Measurements from ENCODE around the gene IGFL2.
"Not testable (repeated sequence)": the region's sequence is repeated elsewhere in the genome, so short reads cannot be mapped to it uniquely, and the experiment has no call there.

IGFL2 gene

DNA sequence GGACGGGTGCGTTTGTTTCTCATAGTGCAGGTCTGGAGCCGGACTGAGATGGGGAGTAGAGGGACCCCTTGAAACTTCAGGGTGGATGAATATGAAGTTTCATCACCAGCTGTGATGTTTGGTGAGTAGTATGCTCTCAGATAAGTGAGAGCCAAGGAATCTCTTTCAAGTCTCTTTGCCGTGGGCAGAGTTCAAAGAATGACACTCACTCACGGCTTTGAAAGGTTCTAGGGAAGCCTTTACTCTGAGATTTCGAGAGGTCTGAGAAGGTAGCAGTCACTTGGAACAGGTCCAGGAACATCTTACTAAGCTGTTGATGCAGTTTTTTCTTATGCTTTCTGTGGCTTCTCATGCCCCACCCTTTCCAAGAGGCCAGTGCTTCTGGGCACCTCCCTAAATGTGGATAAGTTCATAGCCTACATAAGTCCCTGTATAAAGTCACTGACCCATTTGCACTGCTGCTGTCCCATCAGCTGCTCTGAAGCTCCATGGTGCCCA, at the start of gene IGFL2:
IGFL2 (plus strand) TSS at position 448 of the 498 bp plus-strand sequence; CDS start at position 489, 41 bp downstream.
- FAIRE-seq, result no peak

DNA sequence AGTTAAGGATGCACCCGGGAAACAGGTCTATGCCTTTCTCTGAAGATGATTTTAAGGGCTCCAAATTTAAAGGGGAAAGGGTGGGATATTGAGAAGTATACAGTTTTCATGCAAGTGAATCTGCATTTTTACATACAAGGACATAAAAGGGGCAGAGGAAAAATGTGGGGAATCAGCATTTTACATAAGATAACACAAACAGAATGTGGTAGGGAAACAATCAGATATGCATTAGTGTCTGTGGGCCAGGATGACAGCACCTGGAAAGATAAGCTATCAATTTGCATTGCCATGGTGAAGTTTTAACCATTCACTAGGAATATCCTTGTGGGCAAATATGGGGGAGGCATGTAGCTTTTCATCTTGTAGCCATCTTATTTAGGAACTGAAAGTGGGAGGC, 47.7 kb upstream of the IGFL2 start:
- FAIRE-seq, result no peak

DNA sequence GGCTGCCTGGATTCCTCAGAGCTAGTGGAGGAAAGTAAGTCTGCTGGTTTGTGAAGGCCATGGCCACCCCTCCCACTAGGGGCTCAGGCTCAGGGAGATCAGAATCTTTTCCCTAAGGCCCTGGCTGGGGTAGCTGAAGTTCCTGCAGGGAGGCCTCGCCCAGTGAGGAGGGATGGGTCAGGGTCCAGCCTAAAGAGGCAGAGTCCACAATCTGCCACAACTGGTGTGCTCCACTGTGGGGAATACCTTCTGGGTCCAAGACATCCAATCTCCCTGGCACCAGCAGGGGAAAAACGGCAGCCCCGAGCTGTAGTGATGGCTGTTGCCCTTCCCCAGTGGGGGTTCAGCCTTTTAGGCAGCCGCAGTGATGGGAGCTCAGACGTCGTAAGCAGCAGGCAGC, 46.7 kb upstream of the IGFL2 start:
- FAIRE-seq, result no peak

DNA sequence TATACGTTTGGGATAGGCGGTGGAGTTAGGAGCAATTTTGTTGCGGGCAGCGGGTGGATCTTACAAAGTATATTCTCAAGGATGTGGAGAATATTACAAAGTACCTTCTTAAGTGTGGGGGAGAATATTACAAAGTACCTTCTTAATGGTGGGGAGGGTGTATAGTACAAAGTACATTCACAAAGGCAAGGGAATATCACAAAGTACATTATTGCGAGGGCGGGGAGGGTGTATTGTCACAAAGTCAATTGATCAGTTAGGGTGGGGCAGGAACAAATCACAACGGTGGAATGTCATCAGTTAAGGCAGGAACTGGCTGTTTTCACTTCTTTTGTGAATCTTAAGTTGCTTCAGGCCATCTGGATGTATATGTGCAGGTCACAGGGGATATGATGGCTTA, 45.7 kb upstream of the IGFL2 start:
- not testable (repeated sequence) for FAIRE-seq

DNA sequence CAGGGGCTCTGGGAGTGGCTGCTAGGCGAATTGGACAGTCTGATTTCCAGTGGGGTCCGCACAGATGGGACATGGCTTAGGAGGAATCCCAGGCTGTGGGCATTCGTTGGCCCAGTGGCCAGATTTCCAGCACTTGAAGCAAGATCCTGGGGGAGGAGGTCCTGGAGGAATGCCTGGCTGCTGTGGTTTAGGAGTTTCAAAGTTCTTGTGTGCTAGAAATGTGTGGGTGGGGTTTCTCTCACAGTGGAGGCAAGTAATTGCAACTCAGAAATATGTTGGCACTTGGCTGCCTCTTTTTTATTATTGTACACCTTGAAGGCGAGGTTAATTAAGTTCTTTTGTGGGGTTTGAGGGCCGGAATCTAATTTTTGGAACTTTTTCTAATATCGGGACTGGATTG, 40.7 kb upstream of the IGFL2 start:
- no peak for FAIRE-seq

DNA sequence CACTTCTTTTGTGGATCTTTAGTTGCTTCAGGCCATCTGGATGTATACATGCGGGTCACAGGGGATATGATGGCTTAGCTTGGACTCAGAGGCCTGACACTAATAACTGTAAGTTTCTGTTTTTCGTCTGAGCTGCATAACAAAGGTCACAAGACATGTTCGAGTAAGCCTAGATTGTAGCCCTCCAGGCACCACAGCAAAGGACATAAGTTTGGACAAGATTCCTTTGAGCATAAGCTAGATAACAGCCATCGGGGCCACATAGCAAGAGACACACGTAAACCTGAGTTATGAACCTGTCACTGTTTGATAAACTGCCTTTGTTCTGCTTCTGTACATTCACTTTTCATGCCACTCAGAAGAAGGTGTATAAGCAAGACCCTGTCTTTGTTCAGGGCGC, 38.2 kb upstream of the IGFL2 start:
- no peak for FAIRE-seq

DNA sequence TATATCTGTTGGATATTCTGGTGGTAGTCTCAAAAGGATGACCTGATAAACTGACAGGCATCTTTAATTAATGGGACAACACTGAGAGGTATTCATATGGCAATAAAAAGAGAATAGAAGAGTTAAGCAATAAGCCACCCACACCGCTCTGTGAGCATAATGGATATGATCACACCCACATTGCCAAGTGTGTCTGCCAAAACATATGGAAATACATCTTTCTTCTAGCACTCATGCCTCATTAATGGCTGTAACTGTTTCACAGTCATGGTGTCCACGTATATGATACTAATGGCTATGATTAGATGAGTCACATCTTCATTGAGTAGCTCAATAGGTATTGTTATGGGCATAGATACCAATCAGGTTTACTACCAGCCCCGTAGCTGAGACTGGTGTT, 36.7 kb upstream of the IGFL2 start:
- no peak for FAIRE-seq

DNA sequence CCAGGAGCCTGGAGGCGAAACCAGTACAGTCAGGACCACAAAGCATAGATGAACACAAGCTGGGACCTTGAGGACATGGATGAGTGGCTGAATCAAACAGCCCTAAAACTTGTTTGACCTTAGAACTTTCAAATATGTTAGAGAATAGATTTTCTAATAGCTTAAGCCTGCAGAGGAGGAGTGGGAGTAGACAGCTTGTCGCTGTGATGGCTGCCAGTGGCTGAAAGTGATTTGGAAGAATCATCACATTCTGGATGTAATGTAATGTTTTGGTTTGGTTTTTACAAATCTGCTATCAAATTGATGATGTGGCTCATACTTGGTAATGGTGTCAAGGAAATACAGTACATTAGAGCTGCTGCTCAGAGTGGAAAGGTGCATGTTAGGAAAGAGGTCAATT, 35.5 kb upstream of the IGFL2 start:
- FAIRE-seq, result no peak

DNA sequence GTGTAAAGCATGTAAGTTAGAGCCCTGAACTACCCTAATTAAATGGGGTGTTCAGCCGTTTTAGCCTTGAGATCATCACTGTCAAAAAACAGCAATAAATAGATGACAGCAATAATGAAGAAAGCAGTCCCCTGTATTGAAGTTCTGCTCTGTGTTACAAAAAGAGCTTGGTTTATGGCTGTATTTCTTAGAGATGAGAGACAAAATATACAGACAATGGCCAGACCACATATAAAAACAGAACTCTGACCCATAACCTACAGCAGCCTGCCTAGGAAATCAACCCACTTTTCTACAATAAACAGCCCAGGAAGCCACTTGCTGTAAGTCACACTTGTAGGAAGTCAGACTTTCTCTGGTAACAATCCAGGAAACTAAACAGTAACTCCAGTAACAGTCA, 34.3 kb upstream of the IGFL2 start:
- no peak for FAIRE-seq

DNA sequence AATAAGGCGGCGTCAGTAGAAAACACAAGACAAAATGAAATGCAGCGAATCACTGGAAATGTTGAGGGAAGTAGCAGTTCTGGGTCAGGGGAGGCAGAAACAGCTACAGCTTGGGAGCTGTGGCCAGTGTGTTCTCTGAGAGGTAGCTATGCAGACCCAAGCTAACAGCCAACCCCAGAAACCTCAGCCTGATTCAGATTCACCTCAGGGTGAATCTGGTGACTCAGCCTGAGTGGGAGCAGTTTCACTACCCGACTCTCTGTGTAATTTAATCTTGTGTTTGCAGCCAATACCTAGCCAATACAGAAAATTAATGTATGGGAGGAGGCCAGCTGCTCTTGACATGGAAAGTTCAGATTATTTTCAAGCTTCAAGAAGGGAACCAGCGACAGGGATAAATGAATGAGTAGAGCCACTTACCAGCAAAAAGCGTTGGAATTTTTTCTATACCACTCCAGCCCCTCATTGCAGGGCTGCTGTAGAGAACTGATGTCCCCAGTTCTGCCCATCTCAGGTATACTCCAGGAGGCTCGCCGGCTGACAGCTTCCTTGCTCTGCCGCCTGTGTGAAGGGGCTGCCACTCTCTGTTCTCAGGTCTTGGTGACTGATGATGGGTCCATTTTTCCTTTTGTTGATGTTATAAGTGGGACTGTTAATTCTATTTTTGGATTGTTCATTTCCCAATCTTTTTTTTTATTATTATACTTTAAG, 32.5 kb upstream of the IGFL2 start:
- FAIRE-seq, result no peak

DNA sequence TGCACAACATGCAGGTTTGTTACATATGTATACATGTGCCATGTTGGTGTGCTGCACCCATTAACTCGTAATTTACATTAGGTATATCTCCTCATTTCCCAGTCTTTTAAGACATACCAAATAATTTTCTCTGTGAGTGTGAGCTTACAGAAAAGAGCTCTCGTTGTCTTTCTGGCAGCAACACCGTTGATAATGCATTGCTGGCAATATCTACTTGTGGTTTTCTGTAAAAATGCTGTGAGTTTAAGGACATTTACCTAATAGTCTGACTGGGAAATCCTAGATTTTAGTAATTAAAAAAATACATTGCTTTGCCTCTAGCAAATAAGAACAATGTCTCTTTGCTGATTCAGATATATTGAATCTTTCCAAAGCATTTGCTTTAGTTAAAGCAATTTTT, 31.9 kb upstream of the IGFL2 start:
- FAIRE-seq, result no peak

DNA sequence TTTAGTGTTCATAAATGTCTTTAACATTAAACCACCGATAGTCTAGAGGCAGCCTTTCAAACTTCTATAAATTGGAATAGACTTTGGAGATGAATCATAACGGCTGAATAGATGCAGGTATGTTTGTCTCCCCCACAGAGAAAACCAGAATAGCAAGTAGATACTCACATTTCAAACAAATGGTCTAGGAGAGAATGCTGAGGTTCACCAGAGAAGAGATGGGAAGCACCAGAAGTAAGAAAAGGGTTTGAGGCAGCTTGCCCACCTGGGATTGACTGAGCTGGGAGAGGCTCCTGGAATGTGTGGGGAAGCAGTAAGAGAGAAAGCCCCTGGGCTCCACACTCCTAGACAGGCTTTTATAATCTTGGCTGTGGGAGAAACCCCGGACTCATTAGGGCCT, 29.9 kb upstream of the IGFL2 start:
- FAIRE-seq, result no peak

DNA sequence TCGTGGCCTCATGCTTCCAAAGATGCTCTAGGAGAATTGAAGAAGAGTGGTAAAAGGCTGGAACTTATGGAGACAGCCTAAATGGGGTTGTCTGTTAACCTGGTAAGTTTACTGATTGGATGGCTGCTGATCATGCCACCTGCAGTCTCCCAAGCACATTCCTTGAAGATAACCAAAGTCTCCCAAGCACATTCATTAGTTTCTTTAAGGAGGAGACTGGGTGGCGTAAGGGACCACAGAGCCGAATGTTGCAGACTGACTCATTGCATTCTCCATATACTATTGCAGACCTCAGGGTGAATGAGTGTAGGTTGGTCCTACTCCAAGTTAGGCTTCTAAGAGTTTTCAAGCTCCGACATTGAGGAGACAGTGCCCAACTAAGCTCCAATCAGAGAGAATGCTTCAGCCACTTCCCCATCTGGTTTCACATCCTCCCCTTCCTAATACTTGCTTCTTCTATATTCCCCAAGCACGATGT, 23.4 kb upstream of the IGFL2 start, which contains the start of gene IGFL3:
IGFL3 (minus strand) TSS at position 51 of the 478 bp plus-strand sequence; CDS start at position 12, 39 bp downstream.
- FAIRE-seq, result no peak

DNA sequence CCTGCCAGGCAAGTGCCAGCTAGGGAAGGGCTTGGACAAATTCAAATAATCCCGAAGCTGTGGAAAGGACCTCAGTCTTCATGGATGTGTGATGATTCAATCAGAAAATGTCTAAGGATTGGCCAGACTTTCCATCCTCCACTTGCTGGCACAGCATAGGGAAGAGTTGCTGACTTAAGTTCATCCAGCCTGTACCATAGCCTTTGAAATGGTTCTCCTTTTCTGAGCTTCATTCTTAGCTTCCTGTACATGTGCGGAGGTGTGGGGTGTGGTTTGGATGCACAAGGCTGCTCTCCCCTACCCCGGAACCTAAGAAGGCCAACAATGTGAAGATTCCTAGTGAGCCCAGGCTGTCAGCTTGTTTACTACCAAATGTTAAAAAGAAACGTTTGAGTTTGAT, 22.6 kb upstream of the IGFL2 start:
- no peak for FAIRE-seq

DNA sequence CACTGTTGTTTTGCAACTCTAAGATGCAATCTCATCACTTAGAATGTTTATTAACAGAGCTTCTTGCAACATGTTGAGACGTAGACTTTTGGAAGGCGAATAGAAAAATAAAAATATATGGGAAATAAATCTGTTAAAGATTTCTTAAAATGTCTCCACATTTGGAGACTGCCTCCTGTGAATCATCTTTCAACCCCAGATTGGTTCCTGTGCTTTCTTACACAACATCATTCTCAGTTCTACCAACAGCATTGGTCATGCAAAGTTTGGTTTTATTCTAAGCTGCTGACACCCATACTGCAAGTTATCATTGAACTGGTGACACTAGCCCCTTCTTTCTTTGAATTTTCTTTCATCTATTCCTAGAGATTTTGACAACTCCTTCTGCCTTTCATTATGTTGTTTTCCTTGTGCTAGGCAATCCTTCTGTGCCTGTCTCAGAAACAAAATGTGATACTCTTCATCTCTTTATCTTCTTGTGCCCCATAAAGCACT, 21.9 kb upstream of the IGFL2 start:
- no peak for FAIRE-seq

DNA sequence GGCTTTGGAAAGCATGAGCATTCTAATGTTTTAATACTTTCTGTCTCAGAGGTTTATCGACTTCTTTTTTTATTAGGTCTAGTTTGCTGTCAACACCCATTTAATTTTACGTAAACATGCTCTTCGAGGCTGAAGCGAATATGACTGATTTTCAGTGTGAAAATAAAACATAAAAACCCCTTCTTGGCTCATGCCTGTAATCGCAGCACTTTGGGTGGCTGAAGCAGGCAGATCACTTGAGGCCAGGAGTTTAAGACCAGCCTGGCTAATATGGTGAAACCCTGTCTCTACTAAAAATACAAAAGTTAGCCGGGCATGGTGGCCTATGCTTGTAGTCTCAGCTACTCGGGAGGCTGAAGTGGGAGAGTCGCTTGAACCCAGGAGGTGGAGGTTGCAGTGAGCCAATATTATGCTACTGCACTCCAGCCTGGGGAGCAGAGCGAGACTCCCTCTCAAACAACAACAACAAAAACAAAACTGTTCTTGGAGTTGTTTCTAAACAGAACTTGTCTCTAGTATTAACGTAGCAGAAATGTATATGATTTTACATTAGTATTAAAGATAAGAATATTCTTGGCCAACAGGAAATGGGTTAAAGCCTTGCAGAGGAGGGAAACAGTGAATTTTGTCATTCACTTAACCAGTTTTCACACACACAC, 16.4 kb upstream of the IGFL2 start:
- FAIRE-seq, result peak; percentile 76

DNA sequence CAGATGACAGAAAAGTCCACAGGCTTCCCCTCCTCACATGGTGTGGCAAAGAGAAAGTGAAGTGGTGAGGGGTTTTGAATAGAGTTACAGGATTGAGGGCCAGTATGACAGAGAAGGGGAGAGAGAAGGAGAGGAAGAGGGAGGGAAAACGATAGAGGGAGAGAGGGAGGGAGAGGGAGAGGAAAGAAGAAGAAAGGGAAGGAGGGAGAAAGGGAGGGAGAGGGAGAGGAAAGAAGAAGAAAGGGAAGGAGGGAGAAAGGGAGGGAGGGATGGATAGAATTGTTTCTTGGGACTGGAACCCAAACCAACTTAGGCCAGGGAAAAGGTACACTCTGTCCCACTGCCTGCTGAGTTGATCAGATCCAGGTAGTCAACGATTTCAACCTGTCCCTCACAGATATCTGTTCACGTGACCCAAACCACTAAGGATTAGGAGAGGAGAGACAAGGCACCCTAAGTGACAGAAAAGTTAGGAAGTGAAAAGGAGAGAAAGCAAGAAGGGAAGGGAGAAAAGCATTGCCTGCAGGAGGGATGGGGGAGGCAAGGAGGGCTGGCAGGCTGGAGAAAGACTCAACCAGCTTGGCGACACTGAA, 15.4 kb upstream of the IGFL2 start:
- no peak for FAIRE-seq

DNA sequence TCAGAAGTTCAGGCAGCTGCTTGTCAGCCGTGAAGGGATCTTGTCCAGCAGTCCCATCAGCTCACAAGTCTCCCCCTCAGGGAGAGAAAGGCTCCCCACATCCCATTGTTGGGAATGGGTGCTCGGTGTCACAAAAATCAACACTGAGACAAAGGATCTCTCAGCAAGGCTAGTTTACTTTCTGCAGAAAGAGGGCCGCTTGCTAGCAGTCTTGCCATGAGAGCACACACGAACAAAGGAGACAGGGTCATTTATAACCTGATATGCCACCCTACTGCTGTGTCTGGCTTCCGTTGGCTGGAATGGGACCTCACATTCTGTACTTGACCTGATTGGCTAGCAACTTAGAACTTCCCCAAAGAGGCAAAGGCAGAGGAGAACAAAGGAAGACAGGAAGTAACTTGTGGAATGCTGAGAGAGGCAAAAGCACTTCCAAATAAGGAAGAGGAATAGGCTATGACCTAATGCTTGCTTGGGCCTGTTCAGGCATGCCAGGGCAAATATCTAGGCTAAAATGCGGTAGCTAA, 14.9 kb upstream of the IGFL2 start:
- FAIRE-seq, result no peak

DNA sequence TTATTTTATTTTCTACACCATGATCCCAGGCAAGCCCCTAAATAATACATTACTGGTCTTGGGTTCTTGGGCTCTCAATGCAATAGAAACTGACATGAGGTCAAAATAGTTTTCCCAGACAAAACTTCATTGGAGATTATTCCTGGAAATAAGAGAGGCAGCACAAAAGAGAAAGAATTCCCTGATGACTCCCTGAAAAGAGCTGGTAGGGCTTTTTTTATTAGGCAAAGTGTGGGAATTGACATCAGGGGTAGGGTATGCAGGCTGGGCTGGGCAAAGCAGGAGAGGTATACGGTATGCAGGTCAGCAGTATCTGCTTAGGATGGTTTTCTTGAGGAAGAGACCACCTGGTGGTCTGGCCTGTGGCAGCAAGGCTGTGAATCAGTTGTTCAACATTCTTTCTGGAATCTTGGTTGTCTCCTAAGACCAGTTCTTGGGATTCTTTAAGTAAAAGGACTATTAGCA, 14.2 kb upstream of the IGFL2 start:
- FAIRE-seq, result no peak

DNA sequence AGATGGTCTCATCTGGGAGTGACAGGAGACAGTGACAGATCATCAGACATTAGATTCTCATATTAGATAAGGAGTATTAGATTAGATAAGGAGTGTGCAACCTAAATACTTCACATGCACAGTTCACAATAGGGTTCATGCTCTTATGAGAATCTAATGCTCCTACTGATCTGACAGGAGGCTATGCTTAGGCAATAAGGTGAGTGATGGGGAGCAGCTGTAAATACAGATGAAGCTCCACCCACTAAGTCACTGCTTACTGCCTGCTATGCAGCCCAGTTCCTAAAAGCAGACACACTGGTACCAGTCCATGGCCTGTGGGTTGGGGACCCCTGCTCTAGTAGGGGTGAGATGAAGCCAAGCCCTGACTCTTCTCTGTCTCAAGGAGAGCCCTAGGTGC, 13.5 kb upstream of the IGFL2 start:
- FAIRE-seq, result no peak

DNA sequence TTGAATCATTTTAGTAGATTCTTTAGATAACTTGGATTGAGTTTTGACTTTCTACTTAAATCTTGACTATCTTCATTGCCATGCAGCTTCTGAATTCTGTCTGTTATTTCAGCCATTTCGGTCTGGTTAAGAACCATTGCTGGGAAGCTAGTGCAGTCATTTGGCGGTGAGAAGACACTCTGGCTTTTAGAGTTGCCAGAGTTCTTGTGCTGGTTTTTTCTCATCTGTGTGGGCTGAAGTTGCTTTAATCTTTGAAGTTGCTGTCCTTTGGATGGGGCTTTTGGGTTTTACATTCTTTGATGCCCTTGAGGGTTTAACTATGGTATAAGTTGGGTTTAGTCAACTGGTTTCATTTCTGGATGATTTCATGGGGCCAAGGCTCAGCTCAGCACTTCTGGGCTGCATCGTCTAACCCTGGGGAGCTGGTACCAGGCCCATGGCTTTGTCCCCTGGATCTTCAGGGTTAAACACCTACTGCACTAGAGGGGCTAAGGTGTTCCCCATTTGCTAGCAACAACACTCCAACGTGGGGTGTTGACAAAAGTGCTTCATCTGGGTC, 10.0 kb upstream of the IGFL2 start:
- FAIRE-seq, result no peak

DNA sequence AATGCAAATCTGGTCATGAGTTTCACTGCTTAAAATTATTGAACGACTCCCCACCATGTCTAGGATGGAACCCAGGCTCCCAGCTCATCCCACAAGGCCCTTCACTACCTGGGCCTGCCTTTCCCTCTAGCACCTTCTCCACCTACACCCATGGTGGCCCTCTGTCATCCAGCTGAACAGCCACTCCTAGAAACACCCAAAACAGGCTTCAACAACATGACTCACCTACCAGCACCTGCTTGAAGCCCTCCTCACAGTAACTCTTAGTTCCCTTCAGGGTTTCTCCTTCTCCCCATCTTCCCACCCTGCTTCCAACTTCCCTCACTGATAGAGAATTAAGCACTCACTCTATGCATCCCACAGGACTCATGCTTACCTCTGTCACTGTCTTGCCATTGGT, 6.6 kb upstream of the IGFL2 start:
- FAIRE-seq, result no peak

DNA sequence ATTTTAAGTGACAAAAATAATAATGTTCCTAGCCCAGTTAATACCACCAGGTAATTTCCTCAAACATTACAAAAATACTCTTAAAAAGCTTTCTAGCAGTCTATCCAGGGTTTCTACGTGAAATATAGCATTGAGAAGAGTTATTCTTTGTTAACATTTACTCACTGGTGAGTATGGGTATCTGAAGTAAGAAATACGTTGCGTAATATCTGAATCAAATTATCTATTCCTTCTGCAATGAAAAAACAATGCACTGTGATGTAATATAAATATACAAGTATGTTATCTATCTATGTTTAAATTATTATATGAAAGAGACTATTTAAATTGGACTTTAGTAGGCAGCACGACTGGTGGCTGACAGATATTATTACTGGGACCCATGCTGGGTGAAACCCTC, 5.7 kb upstream of the IGFL2 start:
- no peak for FAIRE-seq
